Upper lobe of right lung (tissue), 1 donor: Measurements from ENCODE around the gene COL6A5. TPM values are rescaled to one million over a fixed set of nuclear protein-coding genes. Genes with fewer than 3 reads are reported as not detected.

Source experiments
- ATAC-seq: fragments of 200-7000 bp; cut with Tn5 transposase; one replicate; pipeline ENCODE4 v1.9.1; 2020; ENCODE audit warnings: mild to moderate bottlenecking, moderate library complexity
- DNase-seq: peaks from one replicate; pipeline ENCODE4 v3.0.0-alpha.2; 2020
- H3K27ac ChIP-seq: fragments of 200-600 bp; one replicate; pipeline ENCODE4 v1.8.0; 2022
- H3K27me3 ChIP-seq: fragments of 200-600 bp; one replicate; pipeline ENCODE4 v1.8.0; 2022; ENCODE audit warnings: mild to moderate bottlenecking
- H3K36me3 ChIP-seq: fragments of 200-600 bp; one replicate; pipeline ENCODE4 v1.8.0; 2022
- H3K4me1 ChIP-seq: fragments of 200-600 bp; one replicate; pipeline ENCODE4 v1.8.0; 2022
- H3K4me3 ChIP-seq: fragments of 200-600 bp; one replicate; pipeline ENCODE4 v1.8.0; 2022; ENCODE audit warnings: mild to moderate bottlenecking
- H3K9me3 ChIP-seq: fragments of 200-600 bp; one replicate; pipeline ENCODE4 v1.8.0; 2022
- intact Hi-C: fragments of 100-400 bp; cut with DNase I; formaldehyde crosslinking; loops from one replicate; pipeline ENCODE4 v1.11.0; 2022
- total RNA-seq: library from RNA; stranded (reverse); fragmentation: NEBNext Ultra II Directional; extraction: Animal tissue kit (Norgen Biotek cat#: 25700); gene quantifications from one replicate; pipeline ENCODE4 v1.2.1, GENCODE V29; 2021
- TF ChIP-seq, protein P1 (sequence below): fragments of 200-600 bp; IDR thresholded peaks from one replicate; pipeline ENCODE4 v1.8.0; 2022; ENCODE audit warnings: antibody characterized with exemption
- donor health status: DM: no; HTN: yes; CAD: no; lungs with severe emphysema.

COL6A5 gene
- total RNA-seq, 1 donor from 2014 or later, result 6.3 TPM

DNA sequence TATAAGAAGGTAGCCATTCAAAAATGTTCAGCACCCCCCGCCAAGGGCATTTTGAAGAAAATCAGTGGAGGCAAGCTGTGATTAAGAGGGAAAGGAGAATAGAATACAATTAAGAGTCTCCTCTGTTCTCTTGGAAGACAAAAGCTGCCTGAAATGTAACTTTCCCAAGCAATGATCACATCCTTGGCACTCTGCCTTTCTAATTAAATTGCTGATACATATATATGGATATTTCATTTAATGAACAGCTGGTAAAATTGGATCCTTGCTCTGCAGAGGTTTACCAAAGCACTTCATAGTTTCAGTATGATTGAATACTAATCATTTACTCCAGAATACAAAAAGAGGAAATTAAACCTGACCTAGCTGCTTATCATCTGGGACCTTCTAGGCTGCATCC lies 182.0 kb downstream of the COL6A5 start:
- Histone ChIP-seq H3K4me3 (no peak overlapping the region), H3K36me3 (no peaks in the 10 kb centered on the region), H3K27me3 (no peaks in the 10 kb centered on the region), H3K27ac (no peak overlapping the region), H3K9me3 (no peaks in the 10 kb centered on the region), H3K4me1 (no peaks in the 10 kb centered on the region)
- intact Hi-C loops, result no loop called here
- ATAC-seq (no peak), DNase-seq (no peak)
- TF ChIP-seq, protein P1, sequence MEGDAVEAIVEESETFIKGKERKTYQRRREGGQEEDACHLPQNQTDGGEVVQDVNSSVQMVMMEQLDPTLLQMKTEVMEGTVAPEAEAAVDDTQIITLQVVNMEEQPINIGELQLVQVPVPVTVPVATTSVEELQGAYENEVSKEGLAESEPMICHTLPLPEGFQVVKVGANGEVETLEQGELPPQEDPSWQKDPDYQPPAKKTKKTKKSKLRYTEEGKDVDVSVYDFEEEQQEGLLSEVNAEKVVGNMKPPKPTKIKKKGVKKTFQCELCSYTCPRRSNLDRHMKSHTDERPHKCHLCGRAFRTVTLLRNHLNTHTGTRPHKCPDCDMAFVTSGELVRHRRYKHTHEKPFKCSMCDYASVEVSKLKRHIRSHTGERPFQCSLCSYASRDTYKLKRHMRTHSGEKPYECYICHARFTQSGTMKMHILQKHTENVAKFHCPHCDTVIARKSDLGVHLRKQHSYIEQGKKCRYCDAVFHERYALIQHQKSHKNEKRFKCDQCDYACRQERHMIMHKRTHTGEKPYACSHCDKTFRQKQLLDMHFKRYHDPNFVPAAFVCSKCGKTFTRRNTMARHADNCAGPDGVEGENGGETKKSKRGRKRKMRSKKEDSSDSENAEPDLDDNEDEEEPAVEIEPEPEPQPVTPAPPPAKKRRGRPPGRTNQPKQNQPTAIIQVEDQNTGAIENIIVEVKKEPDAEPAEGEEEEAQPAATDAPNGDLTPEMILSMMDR, result no peak

- Histone ChIP-seq H3K4me1 (no peaks in the 10 kb centered on the region), H3K27ac (no peak overlapping the region), H3K27me3 (no peaks in the 10 kb centered on the region), H3K9me3 (no peaks in the 10 kb centered on the region), H3K4me3 (no peak overlapping the region), H3K36me3 (no peaks in the 10 kb centered on the region)
- ATAC-seq, result no peak
- DNase-seq, result no peak
- TF ChIP-seq, protein P1, result no peak
- intact Hi-C loops, result no loop called here
These were observed 182.6 kb downstream of the COL6A5 start for GRCh38 chr3:130528120-130528519.

DNA sequence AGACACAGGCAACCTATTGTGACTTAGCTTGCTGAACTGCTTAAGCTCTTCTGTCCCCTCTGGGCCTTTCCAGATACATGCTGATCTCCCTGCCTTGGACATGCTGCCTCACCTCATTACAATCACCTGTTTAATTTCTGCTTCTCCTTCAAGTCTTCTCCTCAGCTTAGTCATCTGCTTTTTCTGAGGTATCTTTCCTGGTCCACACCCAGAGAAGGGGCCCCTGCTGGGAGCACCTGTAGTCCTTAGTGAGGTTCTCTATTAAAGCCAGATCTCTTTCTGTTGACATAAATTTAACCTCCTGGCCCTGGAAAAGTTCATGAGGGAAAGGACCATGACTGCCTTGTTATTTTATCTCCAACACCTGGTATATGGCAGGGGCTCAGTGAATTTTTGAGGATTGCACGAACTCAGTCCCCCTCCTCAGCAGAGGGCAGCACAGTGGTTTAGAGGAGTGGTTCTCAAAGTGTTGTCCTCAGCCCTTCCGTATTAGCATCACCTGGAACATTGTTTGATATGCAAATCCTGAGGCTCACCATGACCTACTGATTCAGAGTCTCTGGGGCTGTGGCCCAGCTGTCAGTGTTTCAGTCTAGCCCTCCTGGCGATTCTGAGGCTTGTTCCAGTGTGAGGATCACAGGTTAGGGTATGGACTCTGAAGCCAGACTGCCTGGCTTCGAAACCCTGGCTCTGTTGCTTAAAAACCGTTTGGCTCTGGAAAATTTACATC lies 184.2 kb downstream of the COL6A5 start:
- TF ChIP-seq, protein P1, result no peak
- H3K36me3 ChIP-seq, result no peaks in the 10 kb centered on the region
- ATAC-seq (no peak), DNase-seq (no peak)
- H3K9me3 ChIP-seq, result no peaks in the 10 kb centered on the region
- intact Hi-C loops, result no loop called here
- no peaks in the 10 kb centered on the region for H3K27me3 ChIP-seq
- no peak overlapping the region for H3K4me3 ChIP-seq
- H3K4me1 ChIP-seq, result no peaks in the 10 kb centered on the region
- no peak overlapping the region for H3K27ac ChIP-seq

DNA sequence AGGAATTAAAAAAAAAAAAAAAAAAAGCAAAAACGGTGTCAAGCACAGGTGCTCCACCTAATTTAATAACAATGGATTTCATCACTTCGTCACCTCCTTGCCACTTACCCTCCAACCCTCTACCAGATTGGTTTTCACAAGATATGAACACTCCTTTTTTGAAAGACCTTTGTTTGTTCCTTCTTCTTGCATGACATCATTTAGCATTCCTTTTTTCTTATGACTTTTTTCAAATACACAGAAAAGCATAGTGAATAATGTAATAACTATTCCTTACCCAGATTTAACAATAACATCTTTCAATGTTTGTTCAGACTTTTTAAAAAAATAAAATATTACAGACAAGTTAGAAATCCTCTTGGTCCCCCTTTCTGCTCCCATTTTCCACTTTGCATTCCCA lies 187.8 kb downstream of the COL6A5 start:
- Histone ChIP-seq H3K4me3 (no peak overlapping the region), H3K36me3 (no peaks in the 10 kb centered on the region), H3K9me3 (no peaks in the 10 kb centered on the region), H3K27ac (no peak overlapping the region), H3K27me3 (no peaks in the 10 kb centered on the region), H3K4me1 (no peaks in the 10 kb centered on the region)
- ATAC-seq (no peak), DNase-seq (no peak)
- intact Hi-C loops, result no loop called here
- TF ChIP-seq, protein P1, result no peak

Other genes starting within 250 kb of the COL6A5 start
- gene COL6A6, start 171.5 kb downstream of the COL6A5 start, total RNA-seq, result 34.8 TPM